Measurements from ENCODE around the gene VSTM2L. TPM values are rescaled to one million over a fixed set of nuclear protein-coding genes. Genes with fewer than 3 reads are reported as not detected.

The VSTM2L gene
- total RNA-seq, 1 donor from 2014 or later = 7.1 TPM

DNA sequence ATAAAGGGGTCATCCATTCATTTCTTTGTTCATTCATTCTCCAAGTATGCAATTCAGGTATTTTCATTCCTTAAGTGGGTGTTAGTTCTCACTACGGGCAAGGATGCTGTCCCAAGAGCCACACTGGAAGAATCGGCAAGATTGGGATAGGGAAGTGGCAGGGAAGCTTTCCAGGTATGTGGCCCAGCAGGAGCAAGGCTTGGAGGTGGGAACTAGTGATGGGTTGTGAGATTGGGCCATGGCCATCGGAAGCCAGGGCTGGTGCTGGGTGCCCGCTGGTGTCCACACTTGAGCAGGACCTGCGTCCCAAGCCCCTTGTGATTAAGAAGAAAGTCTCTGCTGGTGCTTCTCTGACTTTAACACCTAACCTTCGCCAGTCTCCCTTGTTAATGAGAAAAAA, 15.1 kb downstream of the VSTM2L start:
- no peak for DNase-seq (ENCODE audit: low spot score)

DNA sequence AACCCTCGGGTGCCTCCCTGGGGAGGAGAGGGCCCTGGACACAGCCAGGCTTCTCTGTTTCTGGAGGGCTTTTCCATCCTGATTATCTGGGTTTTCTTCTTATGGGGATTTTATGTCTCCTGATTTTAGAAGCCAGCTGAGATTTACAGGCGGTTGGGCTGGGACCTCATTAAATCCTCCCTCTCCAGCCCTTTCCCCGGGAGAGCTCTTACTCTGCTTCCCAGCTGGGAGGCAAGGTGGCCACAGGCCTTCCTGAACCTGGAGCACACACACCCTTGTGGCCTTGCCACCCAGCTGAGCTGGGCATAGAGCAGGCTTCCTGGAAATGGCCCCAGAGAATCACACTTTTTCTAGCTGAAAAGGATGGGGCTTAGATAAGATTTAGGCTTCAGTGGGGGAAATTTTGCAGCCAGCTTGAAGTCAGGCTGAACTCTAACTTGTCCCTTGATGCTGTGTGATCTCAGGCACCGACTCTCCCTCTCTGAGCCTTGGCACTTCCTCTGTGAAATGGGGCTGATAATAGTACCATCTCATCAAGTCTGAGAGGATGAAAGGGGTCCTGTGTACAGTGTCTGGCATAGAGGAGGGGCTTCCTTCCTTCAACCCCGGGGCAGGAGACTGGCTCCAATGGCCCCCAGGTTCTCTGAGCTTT, 16.6 kb downstream of the VSTM2L start:
- DNase-seq (ENCODE audit: low spot score) = no peak

- DNase-seq (ENCODE audit: low spot score) = no peak
Measured at GRCh38 chr20:37920270-37920669, 17.3 kb downstream of the VSTM2L start.

- DNase-seq (ENCODE audit: low spot score) = no peak
Measured at GRCh38 chr20:37920679-37921322, 17.9 kb downstream of the VSTM2L start.

GRCh38 chr20:37921341-37921929, 18.5 kb downstream of the VSTM2L start:
- DNase-seq (ENCODE audit: low spot score) = no peak

- DNase-seq (ENCODE audit: low spot score) = no peak
Measured at GRCh38 chr20:37922016-37922415, 19.1 kb downstream of the VSTM2L start.

DNA sequence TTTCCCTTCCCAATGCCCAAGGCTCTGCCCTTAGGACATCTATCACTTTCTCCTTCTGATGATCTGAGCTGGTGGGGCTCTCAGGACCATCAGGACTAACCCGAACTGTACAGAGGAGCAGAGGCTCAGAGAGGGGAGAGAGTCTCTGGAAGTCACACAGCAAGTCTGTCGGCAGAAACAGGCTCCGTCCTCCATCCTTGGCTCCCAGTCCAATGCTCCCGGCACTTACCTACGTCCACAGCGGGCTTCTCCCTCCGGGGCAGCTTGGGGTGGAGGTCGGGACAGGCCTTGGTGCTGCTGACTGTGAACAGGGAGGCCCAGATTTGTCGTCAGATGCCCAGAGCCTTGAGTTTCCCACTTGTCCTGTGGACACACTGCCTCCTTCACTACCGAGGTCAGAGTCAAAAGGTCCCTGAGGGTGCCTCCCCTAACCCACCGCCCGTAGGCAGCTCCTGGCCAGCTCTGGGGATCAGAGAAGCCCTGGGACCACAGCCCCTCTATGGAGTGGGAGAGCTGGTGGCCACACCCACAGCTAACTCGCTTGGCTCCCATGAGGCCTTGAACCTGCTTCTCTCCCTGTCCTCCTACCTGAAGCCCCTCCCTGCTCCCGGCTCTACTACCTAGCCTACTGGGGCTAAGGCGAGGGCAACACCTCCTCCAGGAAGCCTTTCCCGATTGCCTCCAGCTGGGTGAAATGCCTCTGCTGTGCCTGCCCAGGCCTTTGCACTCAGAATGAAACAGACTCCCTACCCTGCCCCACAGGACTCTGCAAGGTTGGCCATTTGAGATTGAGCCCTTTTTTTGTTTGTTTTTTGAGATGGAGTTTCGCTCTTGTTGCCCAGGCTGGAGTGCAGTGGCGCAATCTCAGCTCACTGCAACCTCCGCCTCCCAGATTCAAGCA, 22.6 kb downstream of the VSTM2L start:
- no peak for DNase-seq (ENCODE audit: low spot score)

DNA sequence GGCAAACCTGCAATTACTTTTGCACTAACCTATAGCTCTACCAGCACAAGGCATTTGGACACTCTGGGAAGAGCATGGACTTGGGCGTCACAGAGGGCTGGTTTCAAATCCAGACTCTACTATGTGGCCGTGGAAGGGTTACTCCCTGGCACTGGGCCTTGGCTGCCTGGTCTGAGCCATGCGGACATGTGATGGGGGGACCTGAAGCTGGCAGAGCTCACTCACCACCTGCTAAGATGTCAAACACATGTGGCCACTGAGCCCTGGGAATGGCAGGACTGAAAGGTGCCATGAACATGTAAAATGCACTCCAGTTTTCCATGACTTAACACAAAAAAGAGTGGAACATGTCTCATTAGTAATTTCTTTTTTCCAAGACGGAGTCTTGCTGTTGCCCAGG, 23.7 kb downstream of the VSTM2L start:
- DNase-seq (ENCODE audit: low spot score) = no peak

DNA sequence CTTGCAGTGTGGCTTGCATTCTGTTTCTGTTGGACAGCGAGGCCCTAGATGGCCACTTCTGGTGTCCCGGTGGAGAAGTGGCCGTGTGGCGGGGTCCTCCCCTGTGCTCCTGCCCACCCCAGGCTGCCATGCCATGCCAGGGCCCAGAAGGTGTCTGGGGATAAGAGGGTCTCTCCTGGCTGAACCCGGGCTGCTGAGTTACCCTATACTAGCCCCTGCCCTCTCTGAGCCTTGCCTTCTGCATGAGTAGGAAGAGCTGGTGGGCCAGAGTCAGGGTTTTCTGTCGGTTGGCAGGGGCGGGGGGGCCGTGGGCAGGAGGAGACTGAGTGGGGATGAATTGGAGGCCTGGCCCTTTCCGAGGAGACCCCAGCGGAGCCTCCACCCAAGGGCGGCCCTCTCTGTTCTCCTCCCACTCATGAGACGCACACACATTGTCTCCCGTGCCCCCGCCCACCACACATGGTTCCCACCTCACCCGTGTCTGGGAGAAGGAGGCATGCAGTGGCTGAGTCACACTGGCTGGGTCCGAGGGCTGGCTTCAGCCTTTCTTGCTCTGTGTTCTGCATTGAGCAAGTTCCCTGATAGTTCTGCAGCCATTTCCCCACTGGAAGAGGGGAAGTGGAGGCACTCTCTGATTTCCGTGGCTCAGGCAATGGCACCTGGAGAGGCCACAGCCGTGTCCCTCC, 24.6 kb downstream of the VSTM2L start:
- no peak for DNase-seq (ENCODE audit: low spot score)

DNA sequence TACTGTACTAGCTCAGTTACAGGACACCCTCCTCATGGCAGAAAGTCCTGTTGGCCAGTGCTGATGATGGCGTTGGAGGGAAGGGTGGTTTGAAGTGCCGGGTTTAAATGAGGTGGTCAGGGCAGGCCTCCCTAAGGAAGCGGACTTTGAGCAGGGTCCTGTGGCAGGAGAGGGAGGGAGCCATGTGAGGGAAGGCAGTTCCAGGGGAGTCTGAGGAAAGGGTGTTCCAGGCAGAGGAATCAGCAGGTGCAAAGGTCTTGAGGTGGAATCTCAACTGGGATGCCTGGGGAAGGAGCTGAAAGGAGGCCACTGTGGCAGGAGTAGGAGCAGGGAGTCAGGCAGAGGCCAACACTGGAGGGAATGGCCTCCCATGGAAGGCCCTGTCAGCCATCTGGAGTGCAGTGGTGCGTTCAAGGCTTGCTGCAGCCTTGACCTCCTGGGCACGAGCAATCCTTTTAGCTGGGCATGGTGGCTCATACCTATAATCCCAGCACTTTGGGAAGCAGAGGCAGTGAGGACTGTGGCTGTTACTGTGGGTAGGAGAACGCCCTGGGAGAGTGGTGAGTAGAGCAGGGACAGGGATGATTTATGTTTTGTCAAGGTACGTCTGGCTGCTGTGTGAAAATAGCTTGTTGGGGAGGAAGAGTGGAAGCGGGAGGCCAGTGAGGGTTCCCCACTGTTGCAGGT, 26.2 kb downstream of the VSTM2L start:
- no peak for DNase-seq (ENCODE audit: low spot score)

DNA sequence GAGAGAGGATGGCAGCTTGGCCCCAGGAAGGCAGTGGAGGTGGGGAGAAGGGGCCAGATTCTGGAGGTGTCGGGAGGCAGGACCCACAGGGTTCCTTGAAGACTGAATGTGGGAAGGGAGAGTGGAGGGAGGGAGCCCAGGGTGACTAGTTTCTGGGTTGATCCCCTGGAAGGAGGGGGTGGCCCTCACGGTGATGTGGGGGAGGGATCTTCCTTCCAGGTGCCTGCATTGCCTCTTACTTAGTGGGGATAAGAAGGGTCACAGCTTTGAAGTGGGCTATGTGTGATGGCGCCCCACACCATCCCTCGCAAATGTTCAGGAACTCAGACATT, 26.7 kb downstream of the VSTM2L start:
- no peak for DNase-seq (ENCODE audit: low spot score)

DNA sequence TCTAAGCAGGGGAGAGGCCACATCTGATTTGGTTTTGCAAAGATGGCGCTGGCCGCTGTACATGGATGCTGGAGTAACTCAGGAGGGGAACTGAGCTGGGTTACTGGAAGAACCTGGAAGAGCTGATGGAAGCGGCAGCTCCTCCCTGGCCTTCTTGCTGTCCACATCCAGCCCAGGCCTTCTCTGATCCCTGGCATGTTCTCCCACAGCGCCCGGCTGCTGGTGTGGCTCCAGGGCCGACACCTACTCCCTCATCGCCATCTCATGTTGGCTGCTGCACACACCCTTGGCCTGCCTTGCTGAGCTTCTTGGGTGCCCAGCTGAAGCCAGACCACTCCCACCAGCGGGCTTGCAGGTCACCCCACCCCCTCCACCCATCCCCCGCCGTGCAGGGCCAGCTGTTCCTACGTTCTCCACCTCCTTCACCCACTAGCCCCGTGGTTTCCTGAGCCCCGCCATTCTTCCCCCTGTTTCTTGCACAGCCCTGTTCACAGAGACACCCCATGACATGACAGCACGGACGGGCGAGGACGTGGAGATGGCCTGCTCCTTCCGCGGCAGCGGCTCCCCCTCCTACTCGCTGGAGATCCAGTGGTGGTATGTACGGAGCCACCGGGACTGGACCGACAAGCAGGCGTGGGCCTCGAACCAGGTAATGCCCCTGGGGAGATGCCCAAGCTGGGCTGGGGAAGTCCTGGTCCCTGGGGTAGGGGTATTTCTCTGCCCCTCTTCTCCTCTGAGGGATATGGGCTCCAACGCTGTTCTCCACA, 28.4 kb downstream of the VSTM2L start:
- DNase-seq (ENCODE audit: low spot score) = no peak

- DNase-seq (ENCODE audit: low spot score) = no peak
Measured at GRCh38 chr20:37932074-37932473, 29.1 kb downstream of the VSTM2L start.

GRCh38 chr20:37932919-37933318, 30.0 kb downstream of the VSTM2L start:
- no peak for DNase-seq (ENCODE audit: low spot score)

DNA sequence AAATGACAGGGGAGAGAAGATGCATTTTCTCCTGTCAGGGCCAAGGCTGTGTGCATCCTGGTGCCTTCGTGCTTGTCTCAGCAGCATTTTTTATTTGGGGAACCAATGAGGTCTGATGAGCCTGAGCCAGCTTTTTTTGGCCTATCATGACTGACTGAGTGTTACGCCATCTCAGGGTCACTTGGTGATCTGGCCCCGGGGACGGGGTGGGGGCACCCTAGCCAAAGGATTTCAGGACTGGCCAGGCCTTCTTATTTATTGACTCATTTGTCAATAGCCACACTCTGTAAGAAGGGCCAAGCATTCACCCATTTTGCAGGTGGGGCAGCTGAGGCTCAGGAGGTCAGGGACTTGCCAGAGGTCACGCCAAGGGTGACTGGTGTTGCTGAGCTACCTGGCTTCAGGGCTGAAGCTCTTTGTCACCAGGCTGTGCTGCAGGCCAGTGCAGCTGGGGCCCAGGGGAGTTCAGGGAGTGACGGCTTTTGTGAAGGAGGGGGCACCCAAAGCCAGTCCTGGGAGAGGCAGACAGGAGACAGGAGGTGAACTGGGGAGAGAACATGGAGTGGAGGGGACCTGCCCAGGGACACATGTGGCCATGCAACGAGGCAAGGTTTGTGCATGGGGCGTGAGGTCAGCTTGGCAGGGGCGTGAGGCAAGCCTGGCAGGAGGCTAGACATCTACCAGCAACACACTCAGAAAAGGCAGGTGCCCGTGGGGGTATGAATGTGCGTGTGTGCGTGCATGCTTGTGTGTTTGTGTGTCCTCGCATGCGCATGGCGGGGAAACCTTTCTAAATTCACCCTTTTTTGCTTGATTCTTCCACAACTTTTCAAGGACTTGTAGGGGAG, 31.1 kb downstream of the VSTM2L start:
- DNase-seq (ENCODE audit: low spot score) = no peak

- no peak for DNase-seq (ENCODE audit: low spot score)
Measured at GRCh38 chr20:37934634-37935375, 31.9 kb downstream of the VSTM2L start.

DNA sequence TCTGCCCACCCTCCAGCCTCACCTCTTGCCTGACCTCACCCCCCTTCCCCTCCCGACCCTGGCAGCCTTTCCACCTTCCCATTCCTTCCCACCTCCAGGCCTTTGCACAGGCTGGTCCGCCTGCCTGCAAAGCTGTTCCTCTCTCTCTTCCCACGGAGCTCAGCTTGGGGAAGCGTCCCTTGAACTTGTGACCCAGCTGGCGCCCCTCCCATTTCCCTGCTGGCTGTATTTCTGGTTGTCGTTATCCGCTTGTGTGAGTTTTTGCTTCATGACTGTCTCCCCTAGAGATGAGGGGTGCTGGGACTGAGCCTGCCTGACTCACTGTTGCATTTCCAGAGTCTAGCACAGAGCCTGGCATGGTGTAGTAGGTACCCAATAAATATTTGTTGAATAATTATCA, 32.5 kb downstream of the VSTM2L start:
- no peak for DNase-seq (ENCODE audit: low spot score)

- DNase-seq (ENCODE audit: low spot score) = no peak
Measured at GRCh38 chr20:37936041-37936440, 33.1 kb downstream of the VSTM2L start.

DNA sequence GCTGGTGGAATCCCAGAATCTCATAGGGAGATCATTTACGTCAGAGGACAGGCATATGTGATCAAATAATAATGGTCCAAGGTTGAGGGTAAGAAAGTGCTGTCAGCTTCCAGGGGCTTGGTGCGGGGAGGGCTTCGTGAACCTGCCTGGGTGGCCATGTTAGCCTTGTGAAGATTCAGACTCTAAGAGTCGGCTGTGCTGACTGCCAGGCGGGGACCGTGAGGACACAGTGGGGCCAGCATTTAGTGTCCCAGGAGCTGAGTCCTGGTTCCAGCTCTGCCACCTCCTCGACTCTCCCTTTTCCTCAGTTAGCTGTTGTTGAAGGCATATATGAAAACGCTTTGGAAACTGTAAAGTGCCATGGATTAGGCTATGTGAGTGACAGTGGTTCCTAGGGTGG, 33.5 kb downstream of the VSTM2L start:
- no peak for DNase-seq (ENCODE audit: low spot score)

Measured in ureter (tissue), 1 donor.